CD4-positive, alpha-beta T cell treated with Interferon gamma for 1 hour (primary cell): ENCODE results near the gene PPM1E.
"Not testable (repeated sequence)": the region's sequence is repeated elsewhere in the genome, so short reads cannot be mapped to it uniquely, and the experiment has no call there.

Experiments used
- DNase-seq: peaks from one replicate; pipeline ENCODE4 v3.0.0-alpha.2; 2020

PPM1E gene

DNA sequence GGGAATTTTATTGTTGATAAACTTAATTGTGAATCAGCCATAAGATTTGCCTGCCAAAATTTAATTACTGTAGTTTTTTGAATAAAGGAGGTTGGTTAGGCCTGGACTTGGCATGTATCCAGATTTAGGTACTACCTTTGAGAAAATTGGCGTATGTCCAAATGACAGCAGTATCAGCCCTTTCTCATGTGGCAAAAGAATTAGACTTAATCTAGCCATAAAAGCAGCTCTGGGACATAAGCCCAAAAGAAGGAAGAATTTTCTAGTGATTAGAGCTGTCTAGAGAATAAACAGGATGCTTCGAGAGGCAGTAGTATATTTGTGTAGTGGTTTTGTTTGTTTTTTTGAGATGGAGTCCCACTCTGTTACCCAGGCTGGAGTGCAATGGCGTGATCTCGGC, 27.7 kb downstream of the PPM1E start:
- no peak for DNase-seq

DNA sequence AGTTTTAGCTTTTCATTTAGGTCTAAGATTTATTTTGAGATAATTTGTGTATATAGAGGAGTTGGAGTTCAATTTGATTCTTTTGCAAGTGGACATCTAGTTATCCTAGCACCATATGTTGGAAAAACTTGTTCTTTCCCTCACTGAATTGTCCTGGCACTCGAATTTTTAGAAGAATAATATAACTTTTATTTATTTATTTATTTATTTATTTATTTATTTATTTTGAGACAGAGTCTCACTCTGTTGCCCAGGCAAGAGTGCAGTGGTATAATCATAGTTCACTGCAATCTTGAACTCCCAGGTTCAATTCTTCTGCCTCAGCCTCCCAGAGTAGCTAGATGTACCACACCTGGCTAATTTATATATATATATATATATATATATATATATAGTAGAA, 29.4 kb downstream of the PPM1E start:
- no peak for DNase-seq

GRCh38 chr17:58786586-58787295, 31.1 kb downstream of the PPM1E start:
- DNase-seq = no peak

DNA sequence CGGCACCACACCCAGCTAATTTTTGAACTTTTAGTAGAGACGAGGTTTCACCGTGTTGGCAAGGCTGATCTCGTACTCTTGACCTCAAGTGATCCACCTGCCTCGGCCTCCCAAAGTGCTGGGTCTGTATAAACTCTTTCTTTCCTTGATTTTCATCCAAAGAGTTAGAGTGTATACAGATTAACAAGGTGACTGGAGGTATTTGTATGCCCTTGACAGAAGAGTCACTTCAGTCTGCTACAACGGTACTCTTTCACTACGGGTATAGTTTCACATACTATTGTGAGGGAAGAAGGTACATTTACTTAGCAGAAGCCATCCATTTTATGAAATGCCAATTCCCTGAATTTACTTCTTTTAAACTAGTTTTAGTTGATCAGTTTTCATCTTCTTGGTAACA, 32.5 kb downstream of the PPM1E start:
- no peak for DNase-seq

DNA sequence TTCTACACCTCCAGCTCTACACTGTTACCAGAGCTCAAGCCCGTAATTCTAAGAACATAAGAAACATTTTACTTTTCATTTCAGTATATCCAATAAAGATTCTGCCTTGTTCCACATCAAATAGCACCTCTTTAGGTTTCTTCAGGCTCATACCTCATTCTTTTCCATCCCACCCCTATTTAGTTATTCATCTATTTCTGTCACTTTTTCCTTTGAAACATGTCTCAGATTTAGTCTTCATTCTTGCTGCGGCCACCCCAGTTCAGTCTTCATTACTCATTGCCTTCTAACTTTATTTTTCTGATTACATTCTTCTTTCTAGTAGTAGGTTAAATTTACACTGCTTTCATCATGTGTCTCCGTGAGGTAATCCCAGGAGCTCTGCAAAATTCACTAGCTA, 33.5 kb downstream of the PPM1E start:
- DNase-seq = no peak

- DNase-seq = no peak
Measured at GRCh38 chr17:58789831-58790230, 34.2 kb downstream of the PPM1E start.

- DNase-seq = not testable (repeated sequence)
Measured at GRCh38 chr17:58794508-58794907, 38.9 kb downstream of the PPM1E start.

DNA sequence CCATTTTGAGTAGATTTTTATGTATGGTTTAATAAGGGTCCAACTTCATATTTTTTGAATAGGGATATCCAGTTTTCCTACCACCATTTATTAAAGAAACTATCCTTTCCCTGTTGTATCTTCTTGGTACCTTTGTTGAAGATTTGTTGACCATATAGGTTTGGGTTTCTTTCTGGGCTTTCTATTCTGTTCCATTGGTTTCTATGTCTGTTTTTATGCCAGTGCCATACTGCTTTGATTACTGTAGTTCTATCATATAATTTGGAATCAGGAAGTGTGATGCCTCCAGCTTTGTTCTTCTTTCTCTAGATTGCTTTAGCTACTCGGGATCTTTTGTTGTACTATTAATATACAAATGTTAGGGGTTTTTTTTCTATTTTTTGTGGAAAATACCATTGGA, 46.5 kb downstream of the PPM1E start:
- DNase-seq = no peak

GRCh38 chr17:58806046-58806445, 50.4 kb downstream of the PPM1E start:
- no peak for DNase-seq

GRCh38 chr17:58808609-58809563, 53.2 kb downstream of the PPM1E start:
- no peak for DNase-seq

DNA sequence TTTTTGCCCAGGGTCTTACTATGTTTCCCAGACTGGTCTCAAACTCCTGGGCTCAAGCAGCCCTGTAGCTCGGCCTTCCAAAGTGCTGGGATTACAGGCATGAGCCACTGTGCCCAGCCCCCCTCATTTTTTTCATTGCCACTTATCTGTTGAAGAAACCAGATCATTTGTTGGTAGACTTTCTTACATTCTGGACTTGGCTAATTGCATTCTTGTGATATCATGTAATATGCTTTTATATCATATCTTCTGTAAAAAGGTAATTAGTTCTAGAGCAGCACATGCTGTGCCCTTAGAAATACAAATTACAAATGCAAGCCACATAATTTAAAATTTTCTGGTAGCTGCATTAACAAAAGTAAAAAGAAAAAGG, 53.9 kb downstream of the PPM1E start:
- no peak for DNase-seq

DNA sequence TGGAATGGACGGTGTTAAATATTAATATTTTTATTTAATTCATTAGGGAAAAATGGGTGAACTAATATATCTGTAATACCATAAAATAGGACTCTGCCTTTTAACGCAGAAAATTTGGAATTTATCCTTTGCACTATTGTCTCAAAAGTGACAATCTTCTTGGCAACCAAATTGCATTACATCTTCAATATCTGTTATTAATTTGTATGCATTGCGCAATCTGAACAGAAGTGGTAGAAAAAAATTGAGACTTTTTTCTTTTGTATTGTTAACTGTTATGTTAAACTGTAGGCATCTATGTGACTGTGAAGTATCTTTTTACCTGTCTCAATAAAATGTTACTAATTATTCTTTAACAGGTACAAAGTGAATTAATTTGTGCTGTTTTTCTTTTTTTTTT, 55.6 kb downstream of the PPM1E start:
- no peak for DNase-seq

- DNase-seq = no peak
Measured at GRCh38 chr17:58813712-58814111, 58.1 kb downstream of the PPM1E start.

GRCh38 chr17:58818654-58819053, 63.0 kb downstream of the PPM1E start:
- DNase-seq = no peak

GRCh38 chr17:58822148-58823050, 66.7 kb downstream of the PPM1E start:
- DNase-seq = no peak

DNA sequence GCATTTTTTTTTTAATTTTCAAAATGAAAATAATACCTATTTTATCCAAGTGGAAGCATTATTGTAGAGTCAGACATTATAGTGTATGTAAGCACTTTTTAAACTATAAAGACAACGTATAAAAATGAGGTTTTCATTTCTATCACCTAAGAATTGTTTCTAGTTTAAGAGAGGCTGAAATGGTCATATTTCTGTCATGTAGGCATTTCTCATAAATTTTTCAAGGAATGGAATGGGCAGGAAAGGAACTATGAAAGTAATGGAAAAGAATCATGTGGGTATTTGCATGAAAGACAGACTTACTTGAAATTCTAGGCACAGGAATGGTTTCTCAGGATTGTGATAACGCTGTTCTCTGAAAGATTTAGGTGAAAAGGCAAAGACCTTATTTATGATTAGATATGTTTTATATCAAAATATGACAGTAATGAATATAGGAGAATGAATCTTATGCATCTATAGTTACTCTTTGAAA, 67.4 kb downstream of the PPM1E start:
- no peak for DNase-seq

GRCh38 chr17:58829172-58829637, 73.6 kb downstream of the PPM1E start:
- DNase-seq = no peak

DNA sequence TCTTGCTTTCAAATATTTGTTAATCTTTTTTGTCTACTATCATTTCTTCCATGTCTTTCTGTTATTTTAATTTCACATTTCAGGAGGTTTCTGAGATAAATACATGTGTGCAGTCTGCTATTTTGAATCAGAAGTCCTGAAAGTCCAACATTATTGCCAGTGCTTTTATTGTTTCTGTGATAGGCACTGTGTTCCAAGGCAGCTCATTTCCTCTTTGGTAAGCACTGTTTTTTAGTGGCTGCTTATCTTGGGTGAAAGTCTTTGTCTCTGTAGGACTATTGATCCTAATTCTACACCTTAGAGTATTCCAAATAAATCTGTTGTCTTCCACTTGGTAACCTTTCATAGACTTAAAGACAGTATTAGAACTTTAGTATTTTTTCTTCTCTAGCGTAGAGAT, 76.1 kb downstream of the PPM1E start:
- DNase-seq = no peak

- no peak for DNase-seq
Measured at GRCh38 chr17:58832514-58832913, 76.9 kb downstream of the PPM1E start.

DNA sequence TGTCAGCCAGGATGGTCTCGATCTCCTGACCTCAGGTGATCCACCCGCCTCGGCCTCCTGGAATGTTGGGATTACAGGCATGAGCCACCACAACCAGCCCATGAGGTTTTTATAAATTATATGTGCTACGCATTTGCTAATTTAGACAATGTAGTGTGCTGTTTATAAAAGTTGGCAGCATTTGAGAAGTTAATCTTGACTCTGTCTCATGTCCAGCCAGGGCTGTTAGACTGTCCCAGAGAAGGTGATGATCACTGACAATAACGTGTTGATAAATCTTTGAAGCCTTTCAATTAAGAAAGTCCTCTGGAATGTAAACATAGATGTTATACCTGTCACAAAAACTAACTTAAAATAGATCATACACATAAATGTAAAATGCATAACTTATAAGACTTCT, 82.0 kb downstream of the PPM1E start:
- no peak for DNase-seq

GRCh38 chr17:58840820-58841612, 85.4 kb downstream of the PPM1E start:
- DNase-seq = no peak

GRCh38 chr17:58846413-58846812, 90.8 kb downstream of the PPM1E start:
- DNase-seq = not testable (repeated sequence)
